Fibroblast of mammary gland (primary cell): Measurements from ENCODE around the gene VSIG10.

Experiments
- DNase-seq: peaks from one replicate; pipeline ENCODE4 v3.0.0-alpha.2; 2010; ENCODE audit warnings: low read depth
- H3K4me3 ChIP-seq: 2 replicates; pipeline ENCODE4 v1.5.1; 2011; ENCODE audit warnings: low read depth, mild to moderate bottlenecking, low read length, moderate library complexity; ENCODE audit not compliant: control insufficient read depth
- TF ChIP-seq, protein P1 (sequence below): conservative IDR thresholded peaks from 2 replicates; pipeline ENCODE4 v1.5.1; 2011; ENCODE audit warnings: low read depth, low read length, inconsistent platforms; ENCODE audit not compliant: control insufficient read depth, insufficient read depth

Gene VSIG10

GRCh38 chr12:118038137-118038536 is 65.7 kb downstream of the VSIG10 start:
- DNase-seq = no peak
- TF ChIP-seq, protein P1, sequence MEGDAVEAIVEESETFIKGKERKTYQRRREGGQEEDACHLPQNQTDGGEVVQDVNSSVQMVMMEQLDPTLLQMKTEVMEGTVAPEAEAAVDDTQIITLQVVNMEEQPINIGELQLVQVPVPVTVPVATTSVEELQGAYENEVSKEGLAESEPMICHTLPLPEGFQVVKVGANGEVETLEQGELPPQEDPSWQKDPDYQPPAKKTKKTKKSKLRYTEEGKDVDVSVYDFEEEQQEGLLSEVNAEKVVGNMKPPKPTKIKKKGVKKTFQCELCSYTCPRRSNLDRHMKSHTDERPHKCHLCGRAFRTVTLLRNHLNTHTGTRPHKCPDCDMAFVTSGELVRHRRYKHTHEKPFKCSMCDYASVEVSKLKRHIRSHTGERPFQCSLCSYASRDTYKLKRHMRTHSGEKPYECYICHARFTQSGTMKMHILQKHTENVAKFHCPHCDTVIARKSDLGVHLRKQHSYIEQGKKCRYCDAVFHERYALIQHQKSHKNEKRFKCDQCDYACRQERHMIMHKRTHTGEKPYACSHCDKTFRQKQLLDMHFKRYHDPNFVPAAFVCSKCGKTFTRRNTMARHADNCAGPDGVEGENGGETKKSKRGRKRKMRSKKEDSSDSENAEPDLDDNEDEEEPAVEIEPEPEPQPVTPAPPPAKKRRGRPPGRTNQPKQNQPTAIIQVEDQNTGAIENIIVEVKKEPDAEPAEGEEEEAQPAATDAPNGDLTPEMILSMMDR = no peak
- H3K4me3 ChIP-seq = no peak overlapping the region

DNA sequence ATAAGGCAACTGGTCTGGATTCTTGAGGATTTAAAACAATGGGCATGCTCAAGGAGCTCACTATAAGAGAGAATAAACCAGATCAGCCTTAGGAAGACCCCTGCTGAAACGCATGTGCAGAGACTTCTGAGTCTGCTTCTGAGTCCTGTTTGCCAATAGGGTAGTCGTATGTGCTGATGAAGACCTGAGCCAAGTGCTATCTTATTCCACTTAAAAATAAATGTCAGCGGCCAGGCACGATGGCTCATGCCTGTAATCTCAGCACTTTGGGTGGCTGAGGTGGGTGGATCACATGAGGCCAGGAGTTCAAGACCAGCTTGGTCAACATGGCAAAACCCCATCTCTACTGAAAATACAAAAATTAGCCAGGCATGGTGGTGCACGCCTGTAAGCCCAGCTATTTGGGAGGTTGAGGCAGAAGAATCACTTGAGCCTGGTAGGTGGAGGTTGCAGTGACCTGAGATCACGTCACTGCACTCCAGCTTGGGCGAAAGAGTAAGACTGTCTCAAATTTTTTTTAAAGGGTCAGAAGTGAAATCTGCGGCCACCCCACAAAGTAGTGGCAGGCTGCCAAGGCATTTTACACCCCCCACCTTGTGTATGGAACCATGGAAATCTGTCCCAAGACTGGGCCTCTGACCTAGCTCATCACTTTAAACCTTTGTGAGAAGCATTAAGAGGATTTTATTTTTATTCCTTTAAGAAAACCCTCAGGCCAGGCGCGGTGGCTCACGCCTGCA is 67.0 kb downstream of the VSIG10 start:
- H3K4me3 ChIP-seq = no peak overlapping the region
- TF ChIP-seq, protein P1 = no peak

GRCh38 chr12:118035190-118036041 is 68.4 kb downstream of the VSIG10 start:
- DNase-seq = peak; percentile 62
- TF ChIP-seq, protein P1 = peak; percentile 37
- no peak overlapping the region for H3K4me3 ChIP-seq

More for the DNA sequence above, 67.0 kb downstream of the VSIG10 start:
- no peak for DNase-seq

GRCh38 chr12:118034429-118035189 is 69.2 kb downstream of the VSIG10 start:
- peak; percentile 71 for DNase-seq
- TF ChIP-seq, protein P1 = peak; percentile 44
- no peak overlapping the region for H3K4me3 ChIP-seq

- peak; percentile 44 for DNase-seq
- TF ChIP-seq, protein P1 = no peak
- H3K4me3 ChIP-seq = no peak overlapping the region
These were observed 69.9 kb downstream of the VSIG10 start for GRCh38 chr12:118033902-118034301.

DNA sequence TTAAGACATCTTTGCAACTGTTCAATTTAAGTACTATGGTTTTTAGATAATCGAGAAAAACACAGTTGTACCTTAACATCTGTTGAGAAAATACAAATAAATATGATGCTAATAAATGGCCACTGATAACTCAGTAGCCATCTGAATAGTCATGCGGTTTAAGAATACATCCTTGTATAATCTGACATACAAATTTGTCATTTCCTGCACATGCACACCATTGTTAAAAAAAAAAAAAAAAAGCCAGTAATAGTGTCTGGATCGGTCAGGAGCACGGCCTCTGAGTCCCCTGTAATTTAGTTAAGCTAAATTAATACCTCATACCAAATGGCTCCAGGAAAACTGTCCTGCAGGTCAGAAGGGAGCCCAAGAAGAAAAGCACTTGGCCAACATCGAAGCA is 70.5 kb downstream of the VSIG10 start:
- no peak for DNase-seq
- H3K4me3 ChIP-seq = no peak overlapping the region
- TF ChIP-seq, protein P1 = no peak
